GM23338 (cell line): Measurements from ENCODE around the gene TMEM214. TPM values are rescaled to one million over a fixed set of nuclear protein-coding genes. Genes with fewer than 3 reads are reported as not detected.

Experiments
- ATAC-seq: fragments of 200-7000 bp; cut with Tn5 transposase; 3 replicates; pipeline ENCODE4 v1.9.1; 2020
- DNase-seq: peaks from one replicate; pipeline ENCODE4 v3.0.0-alpha.2; 2015; ENCODE audit warnings: low spot score
- H2AFZ ChIP-seq: fragments of 200-600 bp; sonication (generic); 2 replicates; pipeline ENCODE4 v1.8.0; 2016; ENCODE audit warnings: antibody characterized with exemption, mild to moderate bottlenecking, moderate library complexity
- H3F3A ChIP-seq: fragments of 200-600 bp; sonication (generic); replicated peaks from 2 replicates; pipeline ENCODE4 v1.8.0; 2017; ENCODE audit warnings: antibody characterized with exemption, mixed run types, low read depth
- H3K27ac ChIP-seq: fragments of 200-600 bp; sonication (generic); 2 replicates; pipeline ENCODE4 v1.6.1; 2016; ENCODE audit warnings: low read depth
- H3K27me3 ChIP-seq: fragments of 200-600 bp; sonication (generic); 2 replicates; pipeline ENCODE4 v1.8.0; 2016; ENCODE audit warnings: mild to moderate bottlenecking, mixed run types, moderate library complexity; ENCODE audit not compliant: insufficient read depth
- H3K36me3 ChIP-seq: fragments of 200-600 bp; sonication (generic); 2 replicates; pipeline ENCODE4 v1.8.0; 2016; ENCODE audit warnings: mild to moderate bottlenecking; ENCODE audit not compliant: insufficient read depth
- H3K4me1 ChIP-seq: fragments of 200-600 bp; sonication (generic); 2 replicates; pipeline ENCODE4 v1.8.0; 2016; ENCODE audit warnings: mild to moderate bottlenecking, moderate library complexity; ENCODE audit not compliant: insufficient read depth
- H3K4me2 ChIP-seq: fragments of 200-600 bp; sonication (generic); 2 replicates; pipeline ENCODE4 v1.7.1; 2017; ENCODE audit warnings: mixed run types
- H3K4me3 ChIP-seq: fragments of 200-600 bp; sonication (generic); 2 replicates; pipeline ENCODE4 v1.6.1; 2016; ENCODE audit warnings: mixed run types
- H3K79me2 ChIP-seq: fragments of 200-600 bp; sonication (generic); replicated peaks from 2 replicates; pipeline ENCODE4 v1.8.0; 2017; ENCODE audit warnings: mild to moderate bottlenecking; ENCODE audit not compliant: insufficient read depth
- H3K9me2 ChIP-seq: fragments of 200-600 bp; sonication (generic); 2 replicates; pipeline ENCODE4 v1.8.0; 2017; ENCODE audit not compliant: insufficient read depth
- H4K20me1 ChIP-seq: fragments of 200-600 bp; sonication (generic); replicated peaks from 2 replicates; pipeline ENCODE4 v1.8.0; 2017; ENCODE audit warnings: mild to moderate bottlenecking; ENCODE audit not compliant: insufficient read depth
- H3K27ac Mint-ChIP-seq: 2 replicates; pipeline ENCODE4 v1.8.0; 2020; ENCODE audit warnings: inconsistent platforms, mild to moderate bottlenecking, moderate library complexity, mixed read lengths
- H3K27me3 Mint-ChIP-seq: 3 replicates; pipeline ENCODE4 v1.8.0; 2022; ENCODE audit warnings: low read depth, mild to moderate bottlenecking, moderate library complexity, mixed read lengths, inconsistent platforms; ENCODE audit not compliant: insufficient read depth, poor library complexity
- H3K36me3 Mint-ChIP-seq: 3 replicates; pipeline ENCODE4 v1.8.0; 2021; ENCODE audit warnings: low read depth, mild to moderate bottlenecking, inconsistent platforms, moderate library complexity, mixed read lengths
- H3K4me1 Mint-ChIP-seq: 3 replicates; pipeline ENCODE4 v1.8.0; 2020; ENCODE audit warnings: mild to moderate bottlenecking, inconsistent platforms, mixed read lengths
- H3K4me3 Mint-ChIP-seq: 3 replicates; pipeline ENCODE4 v1.8.0; 2021; ENCODE audit warnings: moderate library complexity, mild to moderate bottlenecking, inconsistent platforms, mixed read lengths
- H3K9me3 Mint-ChIP-seq: 3 replicates; pipeline ENCODE4 v1.8.0; 2020; ENCODE audit warnings: moderate library complexity, mild to moderate bottlenecking, inconsistent platforms, mixed read lengths
- CREB1 ChIP-seq: fragments of 250-450 bp; sonication (Bioruptor Pico); IDR thresholded peaks from 2 replicates; pipeline ENCODE4 v1.5.0; 2020; ENCODE audit warnings: low read depth, mild to moderate bottlenecking, moderate library complexity
- CTCF ChIP-seq, 2 experiments: fragments of 200-600 bp in 1 of 2; sonication (generic) in 1 of 2; conservative IDR thresholded peaks; 2 replicates each; pipeline versions ENCODE4 v1.5.1 to v1.6.1; 2016 to 2017; ENCODE audit warnings: antibody characterized with exemption in 2 of 2, low read depth in 2 of 2, mild to moderate bottlenecking in 2 of 2, moderate library complexity in 1 of 2
- ETS1 ChIP-seq: IDR thresholded peaks from 2 replicates; pipeline ENCODE4 v1.6.1; 2016; ENCODE audit warnings: antibody characterized with exemption
- EZH2 ChIP-seq: fragments of 200-600 bp; sonication (generic); IDR thresholded peaks from one replicate; pipeline ENCODE4 v1.8.0; 2017; ENCODE audit warnings: antibody characterized with exemption, mild to moderate bottlenecking, low read depth; ENCODE audit not compliant: unreplicated experiment
- EZH2phosphoT487 ChIP-seq: fragments of 200-600 bp; sonication (generic); IDR thresholded peaks from one replicate; pipeline ENCODE4 v1.8.1; 2018; ENCODE audit warnings: antibody characterized with exemption; ENCODE audit not compliant: unreplicated experiment
- JUNB ChIP-seq: IDR thresholded peaks from one replicate; pipeline ENCODE4 v1.6.1; 2016; ENCODE audit warnings: antibody characterized with exemption; ENCODE audit not compliant: unreplicated experiment
- NANOG ChIP-seq: IDR thresholded peaks from 2 replicates; pipeline ENCODE4 v1.6.1; 2016; ENCODE audit warnings: antibody characterized with exemption, borderline replicate concordance
- POLR2AphosphoS5 ChIP-seq: IDR thresholded peaks from 2 replicates; pipeline ENCODE4 v1.6.1; 2016; ENCODE audit warnings: antibody characterized with exemption, low read depth
- REST ChIP-seq: IDR thresholded peaks from one replicate; pipeline ENCODE4 v1.6.1; 2018; ENCODE audit warnings: antibody characterized with exemption; ENCODE audit not compliant: unreplicated experiment
- STAT1 ChIP-seq: IDR thresholded peaks from one replicate; pipeline ENCODE4 v1.6.1; 2016; ENCODE audit warnings: antibody characterized with exemption; ENCODE audit not compliant: unreplicated experiment
- ZNF114 ChIP-seq: fragments of 250-450 bp; sonication (Bioruptor Pico); IDR thresholded peaks from 2 replicates; pipeline ENCODE4 v1.5.0; 2020; ENCODE audit warnings: mild to moderate bottlenecking, moderate library complexity
- ZNF331 ChIP-seq: fragments of 250-450 bp; sonication (Bioruptor Pico); IDR thresholded peaks from 2 replicates; pipeline ENCODE4 v1.5.0; 2020; ENCODE audit warnings: low read depth, mild to moderate bottlenecking, moderate library complexity
- ZNF462 ChIP-seq: fragments of 250-450 bp; sonication (Bioruptor Pico); IDR thresholded peaks from 2 replicates; pipeline ENCODE4 v1.5.0; 2020; ENCODE audit warnings: mild to moderate bottlenecking, moderate library complexity
- polyA plus RNA-seq: library from polyadenylated mRNA; unstranded; fragments of >200 nt; fragmentation: Nextera tagmentation; extraction: Ambion mirVana; gene quantifications from 2 replicates; pipeline ENCODE4 v1.2.1, GENCODE V29; 2016
- total RNA-seq: library from RNA; depleted of rRNA; stranded (reverse); fragments of >200 nt; shearing (Covaris generic); gene quantifications from 2 replicates; pipeline ENCODE4 v1.2.3, GENCODE V29; 2014

The TMEM214 gene
- total and polyA plus RNA-seq, 2 experiments from 2014 or later, result 18.4 to 36.5 TPM

GRCh38 chr2:27003007-27003406 is 29.8 kb upstream of the TMEM214 start:
- H3K4me3 Mint-ChIP-seq, result no peak overlapping the region

More at GRCh38 chr2:27003007-27003406, 29.8 kb upstream of the TMEM214 start:
- DNase-seq, result no peak
- Histone ChIP-seq H3F3A (no peaks in the 10 kb centered on the region), H2AFZ (no peak overlapping the region), H3K36me3 (no peaks in the 10 kb centered on the region), H3K79me2 (no peaks in the 10 kb centered on the region), H3K4me2 (no peak overlapping the region), H3K27me3 (no peaks in the 10 kb centered on the region), H4K20me1 (0 out of 2 replicates have a peak, but pooled peaks cover 3% of the 10 kb centered on the region), H3K4me3 (no peak overlapping the region), H3K4me1 (no peaks in the 10 kb centered on the region), H3K27ac (no peak overlapping the region), H3K9me2 (no peaks in the 10 kb centered on the region)
- TF ChIP-seq ZNF462 (CRISPR knock-in tag) (no peak), ZNF114 (CRISPR knock-in tag) (no peak), STAT1 (no peak), EZH2 (no peak), POLR2AphosphoS5 (no peak), NANOG (no peak), REST (no peak), JUNB (no peak), CTCF (conservative IDR thresholded peaks at IDR 0.05; ENCODE audit: low read depth in 2 of 2) (no peak), ZNF331 (CRISPR knock-in tag) (no peak), ETS1 (no peak), CREB1 (CRISPR knock-in tag) (no peak), EZH2phosphoT487 (no peak)
- H3K9me3 Mint-ChIP-seq, result no peaks in the 10 kb centered on the region
- no peaks in the 10 kb centered on the region for H3K36me3 Mint-ChIP-seq
- H3K27me3 Mint-ChIP-seq, result no peaks in the 10 kb centered on the region
- H3K27ac Mint-ChIP-seq, result no peak overlapping the region
- H3K4me1 Mint-ChIP-seq, result peaks cover 4% of the 10 kb centered on the region; the same call in 2 of the 3 replicates
- no peak for ATAC-seq
